GM21737 (cell line): ENCODE data around the gene ZBTB8B.

Experiments used
- ATAC-seq: cut with Tn5 transposase; IDR thresholded peaks from one replicate; pipeline ENCODE4 v1.9.1; 2021; ENCODE audit warnings: mild to moderate bottlenecking, moderate library complexity; ENCODE audit not compliant: unreplicated experiment

The ZBTB8B gene

DNA sequence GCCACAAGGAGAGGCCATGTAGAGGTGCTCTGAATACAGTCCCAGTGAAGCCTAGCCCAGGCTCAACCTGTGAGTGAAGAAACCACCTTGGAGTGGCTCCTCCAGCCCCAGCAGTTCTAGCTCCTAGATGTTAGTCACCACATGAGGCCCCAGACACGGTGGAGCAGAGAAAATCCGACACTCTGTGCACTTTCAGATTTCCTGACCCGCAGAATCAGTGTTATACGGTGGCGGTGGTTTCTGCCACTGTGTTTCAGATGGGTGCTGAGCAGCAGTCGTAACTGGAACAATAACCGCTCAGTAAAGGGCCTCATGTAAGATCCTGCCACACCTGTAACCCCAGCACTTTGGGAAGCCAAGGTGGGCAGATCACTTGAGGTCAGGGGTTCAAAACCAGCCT, 38.3 kb downstream of the ZBTB8B start:
- ATAC-seq, result no peak

DNA sequence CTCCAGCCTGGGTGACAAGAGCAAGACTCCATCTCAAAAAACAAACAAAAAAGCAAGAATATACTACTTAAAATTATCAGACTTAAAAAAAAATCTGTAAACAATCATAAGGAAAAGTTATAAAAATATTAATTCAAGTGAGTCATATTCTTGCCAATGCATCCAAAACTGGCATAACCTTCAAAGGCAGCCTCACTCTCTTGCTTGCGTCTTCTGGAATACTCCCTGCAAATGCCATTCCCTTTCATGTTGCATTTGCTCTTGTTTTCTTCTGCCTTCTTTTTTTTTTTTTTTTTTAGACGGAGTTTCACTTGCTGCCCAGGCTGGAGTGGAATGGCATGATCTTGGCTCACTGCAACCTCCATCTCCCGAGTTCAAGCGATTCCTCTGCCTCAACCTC, 42.1 kb downstream of the ZBTB8B start:
- ATAC-seq, result no peak

GRCh38 chr1:32508761-32509160, 43.9 kb downstream of the ZBTB8B start:
- no peak for ATAC-seq

DNA sequence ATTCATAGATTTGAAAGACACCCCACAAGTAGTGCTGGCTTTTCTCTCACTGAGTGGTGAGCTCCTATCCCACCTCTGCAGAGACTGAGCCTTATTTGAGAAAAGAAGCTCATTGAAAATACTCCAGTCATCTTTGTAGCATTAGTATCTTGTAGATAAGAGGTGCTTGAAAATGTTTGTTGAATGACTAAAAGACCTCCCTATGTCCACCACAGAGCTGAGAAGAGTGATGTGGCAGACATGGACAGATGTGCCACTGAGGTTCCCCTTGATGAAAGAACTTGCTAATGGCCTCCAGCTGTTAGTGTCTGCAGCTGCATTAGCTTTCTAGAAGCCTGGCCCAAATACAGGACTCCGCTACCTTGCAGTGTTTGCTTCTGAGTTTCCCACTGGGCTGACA, 45.1 kb downstream of the ZBTB8B start:
- no peak for ATAC-seq
